GM12892 (cell line): ENCODE results near the gene ELP1.
"Not testable (repeated sequence)": the region's sequence is repeated elsewhere in the genome, so short reads cannot be mapped to it uniquely, and the experiment has no call there.

ENCODE experiments used
- POLR2A ChIP-seq: IDR thresholded peaks from 2 replicates; pipeline ENCODE4 v1.6.1; 2011; ENCODE audit warnings: low read depth, low read length, control low read depth
- POLR2AphosphoS5 ChIP-seq: IDR thresholded peaks from 2 replicates; pipeline ENCODE4 v1.6.1; 2011; ENCODE audit warnings: low read depth, low read length, control low read depth
- TAF1 ChIP-seq: IDR thresholded peaks from 2 replicates; pipeline ENCODE4 v1.6.1; 2011; ENCODE audit warnings: low read depth, mild to moderate bottlenecking, control low read depth, low read length, borderline replicate concordance

DNA sequence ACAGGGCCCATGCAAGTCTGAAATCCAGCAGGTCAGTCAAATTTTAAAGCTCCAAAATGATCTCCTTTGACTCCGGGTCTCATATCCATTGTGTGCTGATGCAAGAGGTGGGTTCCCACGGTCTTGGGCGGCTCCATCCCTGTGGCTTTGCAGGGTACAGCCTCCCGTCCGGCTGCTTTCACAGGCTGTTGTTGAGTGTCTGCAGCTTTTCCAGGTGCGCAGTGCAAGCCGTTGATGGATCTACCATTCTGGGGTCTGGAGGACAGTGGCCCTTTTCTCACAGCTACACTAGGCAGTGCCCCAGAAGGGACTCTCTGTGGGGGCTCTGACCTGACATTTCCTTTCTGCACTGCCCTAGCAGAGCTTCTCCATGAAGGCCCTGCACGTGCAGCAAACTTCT lies 85.6 kb downstream of the ELP1 start:
- not testable (repeated sequence) for TF ChIP-seq TAF1, POLR2A, POLR2AphosphoS5
